GM10248 (cell line): Measurements from ENCODE around the gene OSTC.

Experiments used
- CTCF ChIA-PET: fragments of 300-600 bp; sonication (Branson Sonifier 250); formaldehyde crosslinking; extraction: SDS; loops from one replicate; lab custom pipeline; 2021; ENCODE audit warnings: antibody characterized with exemption; lab: Yijun Ruan, JAX
- POLR2A ChIA-PET: fragments of 350-650 bp; sonication (Branson Sonifier 250); formaldehyde crosslinking; extraction: SDS; loops from one replicate; lab custom pipeline; 2020; ENCODE audit warnings: antibody characterized with exemption; lab: Yijun Ruan, JAX
- DNase-seq: peaks from one replicate; pipeline ENCODE4 v3.0.0; 2012; ENCODE audit errors: extremely low spot score
- CTCF ChIP-seq: IDR thresholded peaks from 2 replicates; pipeline ENCODE4 v1.5.1; 2012; ENCODE audit warnings: mild to moderate bottlenecking, low read depth; ENCODE audit errors: extremely low read depth, missing control alignments, control extremely low read depth

Gene OSTC

GRCh38 chr4:108674356-108674977 lies 24.1 kb downstream of the OSTC start:
- DNase-seq = no peak
- POLR2A ChIA-PET = no interaction called here
- no peak for TF ChIP-seq CTCF
- CTCF ChIA-PET = interaction anchor here (1.2 to 7.1 kb wide), 2 partner anchors 9 to 14 kb away, joined by 3 to 42 read pairs; no protein-coding TSS in a partner anchor

GRCh38 chr4:108681321-108681809 lies 31.0 kb downstream of the OSTC start:
- TF ChIP-seq CTCF = no peak
- DNase-seq = no peak
- ChIA-PET POLR2A (no interaction called here), CTCF (no interaction called here)

GRCh38 chr4:108683479-108683878 lies 33.1 kb downstream of the OSTC start:
- CTCF ChIA-PET = interaction anchor here (1.1 to 2.5 kb wide), 4 partner anchors 10 to 722 kb away, joined by 3 to 8 read pairs (median 6); no protein-coding TSS in a partner anchor
- peak; percentile 39 for TF ChIP-seq CTCF
- peak; percentile 11 for DNase-seq
- POLR2A ChIA-PET = no interaction called here

- ChIA-PET CTCF (interaction anchor here (0.7 to 6.8 kb wide), 4 partner anchors 9 to 721 kb away, joined by 3 to 42 read pairs (median 6); no protein-coding TSS in a partner anchor), POLR2A (no interaction called here)
- no peak for DNase-seq
Measured at GRCh38 chr4:108685036-108685686, 34.8 kb downstream of the OSTC start.

GRCh38 chr4:108690738-108691137 lies 40.3 kb downstream of the OSTC start:
- no peak for TF ChIP-seq CTCF
- CTCF ChIA-PET = interaction anchor here (1.2 to 6.8 kb wide), 2 partner anchors 10 to 15 kb away, joined by 3 to 42 read pairs; no protein-coding TSS in a partner anchor
- DNase-seq = no peak
- POLR2A ChIA-PET = no interaction called here

More at GRCh38 chr4:108685036-108685686, 34.8 kb downstream of the OSTC start:
- no peak for TF ChIP-seq CTCF

- TF ChIP-seq CTCF = no peak
- ChIA-PET CTCF (no interaction called here), POLR2A (no interaction called here)
- DNase-seq = no peak
Measured at GRCh38 chr4:108693211-108693610, 42.8 kb downstream of the OSTC start.
